ENCODE measurements around the gene DNAI7.
A peak's percentile ranks its signal among the peaks of the same experiment; 100 is the strongest.

The DNAI7 gene

GRCh38 chr12:25195056-25195971 is at the start of gene DNAI7, which contains the start of gene ETFRF1:
Gene DNAI7 (minus strand): TSS chr12:25195160. CDS start chr12:25195078, 82 bp downstream.
Gene ETFRF1 (plus strand): TSS chr12:25195237. CDS start chr12:25203957, 8,720 bp downstream.
- DNase-seq (ENCODE audit: low spot score), result peak; percentile 95

GRCh38 chr12:25243680-25243990 is 48.7 kb upstream of the DNAI7 start:
- no peak for DNase-seq (ENCODE audit: low spot score)

- no peak for DNase-seq (ENCODE audit: low spot score)
Observed at GRCh38 chr12:25242981-25243679, 48.2 kb upstream of the DNAI7 start.

- DNase-seq (ENCODE audit: low spot score), result peak; percentile 14
Observed at GRCh38 chr12:25241167-25242020, 46.4 kb upstream of the DNAI7 start.

GRCh38 chr12:25236626-25237025 is 41.7 kb upstream of the DNAI7 start:
- DNase-seq (ENCODE audit: low spot score), result no peak

- DNase-seq (ENCODE audit: low spot score), result no peak
Observed at GRCh38 chr12:25236190-25236589, 41.2 kb upstream of the DNAI7 start.

- DNase-seq (ENCODE audit: low spot score), result no peak
Observed at GRCh38 chr12:25213338-25213737, 18.4 kb upstream of the DNAI7 start.

- no peak for DNase-seq (ENCODE audit: low spot score)
Observed at GRCh38 chr12:25208554-25208953, 13.6 kb upstream of the DNAI7 start.

GRCh38 chr12:25207846-25208245 is 12.9 kb upstream of the DNAI7 start:
- DNase-seq (ENCODE audit: low spot score), result no peak

GRCh38 chr12:25207411-25207810 is 12.5 kb upstream of the DNAI7 start:
- DNase-seq (ENCODE audit: low spot score), result no peak

- DNase-seq (ENCODE audit: low spot score), result no peak
Observed at GRCh38 chr12:25202137-25202536, 7.2 kb upstream of the DNAI7 start.

- no peak for DNase-seq (ENCODE audit: low spot score)
Observed at GRCh38 chr12:25200703-25201102, 5.7 kb upstream of the DNAI7 start.

GRCh38 chr12:25197608-25198007 is 2.6 kb upstream of the DNAI7 start:
- no peak for DNase-seq (ENCODE audit: low spot score)

- DNase-seq (ENCODE audit: low spot score), result no peak
Observed at GRCh38 chr12:25194722-25195055, 271 bp downstream of the DNAI7 start.

- DNase-seq (ENCODE audit: low spot score), result no peak
Observed at GRCh38 chr12:25194214-25194613, 746 bp downstream of the DNAI7 start.

GRCh38 chr12:25190793-25191192 is 4.2 kb downstream of the DNAI7 start:
- no peak for DNase-seq (ENCODE audit: low spot score)

- no peak for DNase-seq (ENCODE audit: low spot score)
Observed at GRCh38 chr12:25189656-25190055, 5.3 kb downstream of the DNAI7 start.

GRCh38 chr12:25187781-25188180 is 7.2 kb downstream of the DNAI7 start:
- DNase-seq (ENCODE audit: low spot score), result no peak

- DNase-seq (ENCODE audit: low spot score), result no peak
Observed at GRCh38 chr12:25186788-25187402, 8.1 kb downstream of the DNAI7 start.

GRCh38 chr12:25186038-25186787 is 8.7 kb downstream of the DNAI7 start:
- no peak for DNase-seq (ENCODE audit: low spot score)

- DNase-seq (ENCODE audit: low spot score), result no peak
Observed at GRCh38 chr12:25184132-25184531, 10.8 kb downstream of the DNAI7 start.

All from iPS-NIHi11 (cell line).